CD4-positive, alpha-beta T cell treated with Interleukin-6 for 4 hours (primary cell): ENCODE data around the gene PPP2R5B.
"Not testable (repeated sequence)": the region's sequence is repeated elsewhere in the genome, so short reads cannot be mapped to it uniquely, and the experiment has no call there.

Experiments used
- DNase-seq: peaks from one replicate; pipeline ENCODE4 v3.0.0-alpha.2; 2020; ENCODE audit warnings: mixed read lengths

The PPP2R5B gene

DNA sequence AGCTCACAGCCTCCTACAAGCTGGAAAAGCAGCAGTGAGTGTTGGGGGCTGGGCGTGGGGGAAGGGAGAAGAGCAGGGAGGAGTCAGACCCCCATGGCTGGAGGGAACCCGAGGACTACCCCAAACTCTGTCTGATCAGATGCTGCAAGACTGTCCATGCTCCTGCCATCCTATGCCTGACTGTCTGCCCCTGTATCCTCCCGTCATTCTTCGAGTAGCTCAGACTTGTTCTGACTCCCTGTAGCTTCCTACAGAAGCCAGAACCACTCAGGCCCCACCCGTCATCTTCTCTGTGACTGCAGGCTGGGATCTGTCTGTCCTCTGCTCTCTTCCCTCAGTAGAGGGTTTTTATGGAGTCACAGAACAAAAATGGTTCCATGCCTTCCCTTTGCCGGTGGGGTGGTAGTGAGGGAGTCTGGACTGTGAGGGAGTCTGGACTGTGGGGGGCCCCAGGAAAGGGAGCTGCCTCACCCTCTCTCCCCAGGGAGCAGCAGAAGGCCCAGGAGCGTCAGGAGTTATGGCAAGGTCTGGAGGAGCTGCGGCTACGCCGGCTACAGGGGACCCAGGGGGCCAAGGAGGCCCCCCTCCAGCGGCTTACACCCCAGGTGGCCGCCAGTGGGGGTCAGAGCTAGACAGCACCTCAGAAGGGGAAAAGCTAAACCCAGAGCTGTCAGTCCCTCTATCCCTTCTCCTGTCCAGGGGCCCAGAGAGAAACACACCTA, 8.9 kb downstream of the PPP2R5B start:
- DNase-seq = no peak

GRCh38 chr11:64933935-64934681, 9.6 kb downstream of the PPP2R5B start:
- DNase-seq = no peak

GRCh38 chr11:64934682-64935358, 10.3 kb downstream of the PPP2R5B start:
- DNase-seq = no peak

GRCh38 chr11:64935359-64936081, 11.0 kb downstream of the PPP2R5B start, which contains the start of gene GPHA2:
Gene GPHA2, minus strand, starts transcription at chr11:64935893. Its CDS starts 433 bp downstream, at chr11:64935460.
- no peak for DNase-seq

- DNase-seq = no peak
Observed at GRCh38 chr11:64936539-64936938, 12.1 kb downstream of the PPP2R5B start.

DNA sequence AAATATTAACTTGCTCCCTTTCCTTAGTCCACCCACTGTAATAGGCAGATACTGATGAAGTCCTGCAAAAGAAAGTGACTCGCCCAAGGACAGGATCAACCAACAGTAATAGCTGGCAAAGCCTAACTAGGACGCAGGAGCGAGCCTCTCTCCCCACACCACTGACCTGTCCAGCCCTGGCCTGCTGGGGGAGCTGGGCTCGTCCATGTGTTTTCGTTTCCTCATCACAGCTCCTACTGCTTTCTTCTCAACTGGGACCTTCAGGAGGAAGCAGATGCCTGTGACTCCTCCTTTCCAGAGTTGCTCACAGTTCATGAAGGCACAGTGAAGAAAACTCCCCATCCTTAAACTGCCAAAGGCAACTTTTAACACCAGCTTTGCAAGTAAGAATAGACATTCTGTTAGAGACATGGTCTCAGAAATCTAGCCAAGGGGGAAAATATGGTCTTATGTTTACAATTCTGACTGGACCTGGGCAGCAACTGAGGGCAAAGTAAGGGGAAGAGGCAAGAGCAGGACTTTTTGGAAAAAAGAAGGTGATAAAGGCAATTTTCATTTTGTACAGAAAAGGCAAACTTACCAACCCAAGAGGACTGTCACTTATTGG, 22.8 kb downstream of the PPP2R5B start:
- DNase-seq = no peak

GRCh38 chr11:64951529-64951928, 27.0 kb downstream of the PPP2R5B start:
- DNase-seq = no peak

GRCh38 chr11:64954201-64954600, 29.7 kb downstream of the PPP2R5B start:
- DNase-seq = no peak

- no peak for DNase-seq
Observed at GRCh38 chr11:64959498-64959897, 35.0 kb downstream of the PPP2R5B start.

DNA sequence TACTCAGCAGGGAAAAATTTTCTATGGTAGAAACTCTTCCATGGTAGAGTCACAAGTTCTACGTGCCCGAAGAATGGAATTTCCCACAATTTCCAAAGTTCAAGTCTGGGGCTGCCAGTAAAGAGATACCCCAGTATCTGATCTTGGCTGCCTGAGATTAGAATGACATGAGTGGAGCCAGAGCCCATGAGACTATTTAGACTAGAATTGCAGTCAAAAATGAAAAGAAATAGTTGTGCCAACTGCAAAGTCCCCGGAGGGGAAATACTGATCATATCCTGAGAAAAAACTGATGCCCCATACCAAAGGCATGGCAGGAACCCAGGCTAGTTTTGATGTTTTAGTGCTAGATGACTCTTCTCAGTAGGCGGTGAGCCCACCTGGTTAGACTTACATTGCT, 36.2 kb downstream of the PPP2R5B start:
- DNase-seq = no peak

- DNase-seq = no peak
Observed at GRCh38 chr11:64963072-64963631, 38.7 kb downstream of the PPP2R5B start.

DNA sequence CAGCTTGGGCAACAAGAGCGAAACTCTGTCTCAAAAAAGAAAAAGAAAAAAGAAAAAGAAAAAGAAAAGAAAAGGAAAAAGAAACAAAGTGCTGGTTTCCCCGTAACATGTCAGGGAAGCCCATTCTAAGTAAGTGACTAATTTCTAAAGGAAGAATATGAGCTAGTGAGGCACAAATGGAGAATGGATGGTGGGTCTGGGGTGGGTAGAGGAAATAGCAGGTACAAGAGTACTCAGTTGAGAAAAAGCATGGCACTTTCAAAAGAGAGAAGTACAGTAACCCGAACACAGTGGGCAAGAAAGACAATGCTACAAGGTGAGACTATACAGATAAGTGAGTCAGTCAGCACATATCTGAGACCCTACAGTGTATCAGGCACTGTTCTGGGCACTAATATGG, 42.9 kb downstream of the PPP2R5B start:
- no peak for DNase-seq

DNA sequence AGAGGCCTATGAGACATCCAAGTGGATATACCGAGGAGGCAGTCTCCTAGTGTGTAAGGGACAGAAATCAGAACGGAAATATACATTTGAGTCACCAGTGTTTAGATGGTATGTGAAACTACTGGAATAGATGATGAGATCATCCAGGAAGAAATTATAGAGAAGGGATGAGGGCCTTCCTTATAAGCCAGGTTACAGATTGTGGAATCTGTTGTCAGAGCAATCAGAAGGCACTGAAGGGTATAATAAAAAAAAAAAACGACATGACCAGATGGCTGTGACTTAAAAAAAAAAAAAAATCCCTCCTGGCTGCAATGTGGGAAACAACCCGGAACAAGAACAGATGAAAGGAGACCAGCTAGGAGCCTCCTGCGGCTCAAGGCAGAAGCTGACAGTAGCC, 44.7 kb downstream of the PPP2R5B start:
- no peak for DNase-seq

- DNase-seq = peak; percentile 20
Observed at GRCh38 chr11:64970731-64971151, 46.3 kb downstream of the PPP2R5B start.

- peak; percentile 94 for DNase-seq
Observed at GRCh38 chr11:64971421-64972233, 47.1 kb downstream of the PPP2R5B start, which contains the start of gene MAJIN. Gene MAJIN, minus strand, starts transcription at chr11:64972108. Its CDS starts 12,703 bp downstream, at chr11:64959405.

DNA sequence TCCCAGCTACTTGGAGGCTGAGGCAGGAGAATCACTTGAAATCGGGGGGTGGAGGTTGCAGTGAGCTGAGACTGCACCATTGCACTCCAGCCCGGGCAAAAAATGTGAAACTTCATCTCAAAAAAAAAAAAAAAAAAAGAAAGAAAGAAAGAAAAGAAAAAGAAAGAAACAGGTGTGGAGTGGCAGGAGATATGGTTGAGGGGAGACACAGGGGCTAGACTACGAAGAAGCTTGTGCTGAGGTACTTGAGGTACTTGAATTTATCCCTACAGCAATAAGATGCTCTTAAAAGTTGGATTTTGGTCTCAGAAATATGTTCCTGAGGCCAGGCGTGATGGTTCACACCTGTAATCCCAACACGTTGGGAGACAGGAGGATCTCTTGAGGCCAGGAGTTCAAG, 49.6 kb downstream of the PPP2R5B start:
- DNase-seq = no peak

- DNase-seq = no peak
Observed at GRCh38 chr11:64976651-64977050, 52.2 kb downstream of the PPP2R5B start.

GRCh38 chr11:64983339-64983738, 58.9 kb downstream of the PPP2R5B start:
- DNase-seq = not testable (repeated sequence)
